H7 (cell line): Measurements from ENCODE around the gene FSIP1. TPM values are rescaled to one million over a fixed set of nuclear protein-coding genes. Genes with fewer than 3 reads are reported as not detected.

ENCODE experiments used
- DNase-seq: peaks from one replicate; pipeline ENCODE4 v3.0.0; 2012
- H3K27me3 ChIP-seq: 2 replicates; pipeline ENCODE4 v1.6.0; 2011; ENCODE audit warnings: mild to moderate bottlenecking, low read length; ENCODE audit not compliant: control insufficient read depth, insufficient read depth
- H3K36me3 ChIP-seq: replicated peaks from 2 replicates; pipeline ENCODE4 v1.5.1; 2011; ENCODE audit warnings: low read length; ENCODE audit not compliant: control insufficient read depth, insufficient read depth
- H3K4me3 ChIP-seq: 2 replicates; pipeline ENCODE4 v1.5.1; 2011; ENCODE audit warnings: low read depth, mild to moderate bottlenecking, control low read depth, low read length, moderate library complexity; ENCODE audit not compliant: insufficient read depth
- total RNA-seq: library from RNA; depleted of rRNA; stranded (reverse); fragments of >200 nt; shearing (Covaris generic); gene quantifications from 2 replicates; pipeline ENCODE4 v1.2.3, GENCODE V29; 2014

The FSIP1 gene
- total RNA-seq, 1 experiment from 2014 or later, result 0.52 TPM

GRCh38 chr15:39657668-39658067 lies 125.0 kb downstream of the FSIP1 start:
- Histone ChIP-seq H3K36me3 (no peaks in the 10 kb centered on the region), H3K27me3 (no peaks in the 10 kb centered on the region), H3K4me3 (no peak overlapping the region)
- DNase-seq, result no peak

DNA sequence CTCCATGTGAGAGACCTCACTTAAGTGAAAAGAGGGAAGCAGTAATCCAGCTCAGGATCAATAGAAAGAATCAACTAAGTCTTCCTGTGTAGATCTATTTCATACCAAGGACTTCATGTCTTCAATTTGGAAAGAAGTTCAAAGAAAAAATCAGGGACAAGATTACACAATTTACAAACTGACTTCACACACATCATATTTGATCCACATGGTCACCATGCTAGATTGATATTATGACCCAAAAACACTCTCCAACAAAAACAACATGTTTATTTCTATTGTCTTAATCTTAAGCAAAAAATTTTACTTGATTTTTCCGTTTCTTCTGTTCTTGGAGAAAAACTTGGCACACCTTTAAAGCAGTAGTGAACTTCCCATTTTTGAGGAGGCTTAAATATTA lies 125.5 kb downstream of the FSIP1 start:
- Histone ChIP-seq H3K36me3 (no peaks in the 10 kb centered on the region), H3K27me3 (no peaks in the 10 kb centered on the region), H3K4me3 (no peak overlapping the region)
- DNase-seq, result no peak

- H3K36me3 ChIP-seq, result no peaks in the 10 kb centered on the region
- DNase-seq, result no peak
- H3K4me3 ChIP-seq, result no peak overlapping the region
- H3K27me3 ChIP-seq, result no peaks in the 10 kb centered on the region
These were observed 128.3 kb downstream of the FSIP1 start for GRCh38 chr15:39654304-39654703.

DNA sequence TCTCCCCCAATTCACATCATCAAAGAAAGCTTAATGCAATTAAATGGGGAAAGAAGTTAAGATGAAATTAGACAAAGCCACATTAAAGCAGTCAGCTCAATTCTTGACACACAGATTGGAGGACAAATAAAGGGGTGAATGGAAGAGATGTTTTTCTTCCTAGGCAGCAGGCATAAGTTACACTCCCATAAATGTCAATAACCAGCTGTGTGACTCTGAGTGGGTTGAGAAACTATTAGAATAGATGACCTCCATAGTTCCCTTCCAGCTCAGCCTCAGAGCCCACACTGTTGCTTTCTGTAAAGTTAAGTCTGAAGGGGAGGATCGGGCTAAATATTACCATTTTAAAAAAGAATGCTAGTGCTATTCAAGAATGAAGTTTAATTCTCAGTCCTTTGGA lies 130.8 kb downstream of the FSIP1 start:
- no peaks in the 10 kb centered on the region for H3K27me3 ChIP-seq
- DNase-seq, result no peak
- H3K4me3 ChIP-seq, result no peak overlapping the region
- no peaks in the 10 kb centered on the region for H3K36me3 ChIP-seq

- Histone ChIP-seq H3K36me3 (no peaks in the 10 kb centered on the region), H3K27me3 (no peaks in the 10 kb centered on the region), H3K4me3 (no peak overlapping the region)
- DNase-seq, result no peak
These were observed 131.3 kb downstream of the FSIP1 start for GRCh38 chr15:39651295-39651694.

DNA sequence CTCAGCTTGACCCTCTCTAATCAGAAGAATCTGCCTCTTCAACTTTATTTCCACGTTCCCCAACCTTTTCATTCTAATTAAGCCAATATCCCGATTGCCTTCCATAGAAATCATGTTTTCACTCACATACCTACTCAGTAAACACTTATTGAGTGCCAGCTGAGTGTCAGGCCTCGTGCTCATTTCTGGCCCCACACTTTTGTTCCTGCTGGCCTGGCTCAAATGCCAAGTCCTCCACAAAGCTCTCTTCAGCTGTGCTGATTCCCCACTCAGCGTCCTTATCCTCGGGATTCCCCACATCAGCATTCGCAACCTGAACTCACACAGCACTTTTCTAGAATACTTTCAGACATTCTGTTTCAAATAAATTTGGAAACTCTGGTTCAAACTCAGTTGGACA lies 132.9 kb downstream of the FSIP1 start:
- DNase-seq, result no peak
- Histone ChIP-seq H3K36me3 (no peaks in the 10 kb centered on the region), H3K27me3 (no peaks in the 10 kb centered on the region), H3K4me3 (no peak overlapping the region)

GRCh38 chr15:39646425-39646824 lies 136.2 kb downstream of the FSIP1 start:
- H3K27me3 ChIP-seq, result no peaks in the 10 kb centered on the region
- DNase-seq, result no peak
- no peak overlapping the region for H3K4me3 ChIP-seq
- H3K36me3 ChIP-seq, result no peaks in the 10 kb centered on the region

- H3K36me3 ChIP-seq, result no peaks in the 10 kb centered on the region
- H3K4me3 ChIP-seq, result no peak overlapping the region
- no peaks in the 10 kb centered on the region for H3K27me3 ChIP-seq
- no peak for DNase-seq
These were observed 136.7 kb downstream of the FSIP1 start for GRCh38 chr15:39645976-39646257.

DNA sequence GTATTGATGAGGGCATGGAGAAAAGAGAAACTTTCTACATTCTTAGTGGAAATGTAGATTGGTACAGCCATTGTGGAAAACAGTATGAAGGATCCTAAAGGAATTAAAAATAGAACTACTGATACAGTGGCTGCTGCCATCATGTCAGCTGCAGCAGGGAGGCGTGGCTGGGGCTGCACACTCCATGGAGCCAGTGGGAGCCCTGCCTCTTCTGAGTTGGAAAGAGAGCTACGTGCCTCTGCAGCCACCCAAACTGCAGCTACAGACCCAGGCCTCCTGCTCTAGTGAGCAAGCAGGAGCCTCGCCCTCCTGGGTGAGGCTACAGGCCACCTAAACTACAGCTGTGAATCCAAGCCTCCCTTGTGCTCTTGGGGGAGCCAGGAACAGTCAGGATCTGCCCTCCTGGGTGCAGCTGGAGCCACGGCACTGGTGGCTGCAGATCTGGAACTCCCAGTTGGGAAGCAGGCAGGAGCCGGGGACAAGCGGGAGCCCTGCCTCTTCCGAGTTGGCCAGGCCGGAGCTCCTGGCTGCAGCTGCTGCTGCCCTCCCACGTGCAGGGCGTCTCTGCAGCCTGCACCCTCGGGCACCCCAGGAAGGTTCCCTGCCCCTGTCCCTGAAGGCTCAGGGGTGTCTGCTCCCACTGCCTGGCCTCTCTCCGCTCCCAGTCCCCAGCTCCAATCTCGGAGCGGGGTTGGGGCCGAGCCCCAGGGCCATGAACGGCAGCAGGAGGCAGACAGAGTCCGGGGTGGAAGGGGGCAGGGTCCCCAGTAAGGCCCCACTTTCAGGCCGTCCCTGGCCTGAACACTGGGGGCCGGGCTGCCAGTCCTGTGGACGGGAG lies 137.3 kb downstream of the FSIP1 start:
- no peak overlapping the region for H3K4me3 ChIP-seq
- no peaks in the 10 kb centered on the region for H3K27me3 ChIP-seq
- H3K36me3 ChIP-seq, result no peaks in the 10 kb centered on the region
- no peak for DNase-seq

GRCh38 chr15:39644136-39644535 lies 138.5 kb downstream of the FSIP1 start:
- H3K36me3 ChIP-seq, result no peaks in the 10 kb centered on the region
- no peaks in the 10 kb centered on the region for H3K27me3 ChIP-seq
- DNase-seq, result no peak
- no peak overlapping the region for H3K4me3 ChIP-seq

DNA sequence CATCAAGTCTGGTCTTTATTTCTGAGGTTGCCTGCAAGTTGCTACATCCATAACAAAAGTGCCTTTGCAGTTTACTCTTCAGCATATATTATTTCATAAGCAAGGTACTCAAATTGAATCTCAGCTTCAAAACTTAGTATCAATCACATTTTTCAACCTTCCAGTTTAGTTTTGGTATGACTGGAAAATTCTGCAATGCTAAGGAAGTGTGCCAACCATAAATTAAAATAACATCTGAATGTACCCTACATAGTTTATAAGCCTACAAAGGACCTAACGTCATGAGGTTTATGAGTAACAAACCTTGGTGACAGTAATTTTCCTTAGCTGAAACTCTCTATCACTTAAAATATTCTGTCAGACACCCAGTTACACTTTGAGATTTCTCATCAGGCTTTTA lies 138.9 kb downstream of the FSIP1 start:
- Histone ChIP-seq H3K4me3 (no peak overlapping the region), H3K36me3 (no peaks in the 10 kb centered on the region), H3K27me3 (no peaks in the 10 kb centered on the region)
- no peak for DNase-seq

DNA sequence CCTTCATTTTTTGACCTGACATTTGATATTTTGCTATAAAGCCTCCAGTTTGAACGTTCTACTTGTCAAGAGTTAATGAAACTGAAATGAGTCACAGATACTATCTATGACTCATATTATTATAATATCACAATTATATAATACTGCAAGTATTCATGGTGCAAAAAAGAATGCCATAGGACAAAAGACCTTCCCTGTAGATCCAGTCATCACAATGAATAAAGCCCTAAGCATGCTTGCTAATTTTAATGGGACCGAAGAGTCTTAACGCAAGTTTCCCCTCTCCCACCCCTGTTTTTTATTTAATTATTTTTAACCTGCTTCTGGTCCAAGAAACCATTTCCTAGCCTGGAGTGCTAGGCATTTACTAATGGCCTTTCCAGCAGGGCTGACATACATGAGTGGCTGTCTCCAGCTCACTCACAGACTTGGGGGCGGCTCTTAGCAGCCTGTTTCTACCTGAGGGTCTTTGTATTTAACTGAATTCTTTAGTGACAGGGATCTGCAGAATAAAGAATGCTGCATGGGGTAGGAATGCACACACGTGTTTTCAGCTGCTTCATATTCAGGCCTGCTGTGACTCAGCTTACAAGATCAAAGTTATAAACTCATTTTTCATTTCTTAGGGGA lies 140.5 kb downstream of the FSIP1 start:
- no peaks in the 10 kb centered on the region for H3K27me3 ChIP-seq
- peak; percentile 46 for DNase-seq
- no peak overlapping the region for H3K4me3 ChIP-seq
- H3K36me3 ChIP-seq, result no peaks in the 10 kb centered on the region

GRCh38 chr15:39641191-39641889 lies 141.3 kb downstream of the FSIP1 start:
- Histone ChIP-seq H3K4me3 (no peak overlapping the region), H3K27me3 (no peaks in the 10 kb centered on the region), H3K36me3 (no peaks in the 10 kb centered on the region)
- DNase-seq, result no peak

DNA sequence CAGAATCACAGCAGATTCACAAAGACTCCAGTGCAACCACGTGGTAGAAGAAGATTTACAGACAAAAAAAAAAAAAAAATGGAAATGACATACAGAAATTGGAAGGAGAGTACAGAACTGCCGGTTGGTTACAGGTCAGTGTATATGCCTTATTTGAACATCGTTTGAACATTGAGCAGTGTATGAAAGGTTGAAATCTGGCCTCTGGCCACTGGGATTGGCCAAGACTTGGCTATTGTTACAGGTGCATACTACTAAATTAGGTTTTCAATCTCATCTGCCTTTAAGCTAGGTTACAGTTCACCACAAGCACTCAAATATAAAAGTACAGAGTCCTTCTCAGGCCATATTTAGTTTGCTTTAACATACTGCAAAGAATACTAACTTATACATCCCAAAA lies 142.0 kb downstream of the FSIP1 start:
- H3K27me3 ChIP-seq, result no peaks in the 10 kb centered on the region
- no peak for DNase-seq
- no peak overlapping the region for H3K4me3 ChIP-seq
- H3K36me3 ChIP-seq, result no peaks in the 10 kb centered on the region

DNA sequence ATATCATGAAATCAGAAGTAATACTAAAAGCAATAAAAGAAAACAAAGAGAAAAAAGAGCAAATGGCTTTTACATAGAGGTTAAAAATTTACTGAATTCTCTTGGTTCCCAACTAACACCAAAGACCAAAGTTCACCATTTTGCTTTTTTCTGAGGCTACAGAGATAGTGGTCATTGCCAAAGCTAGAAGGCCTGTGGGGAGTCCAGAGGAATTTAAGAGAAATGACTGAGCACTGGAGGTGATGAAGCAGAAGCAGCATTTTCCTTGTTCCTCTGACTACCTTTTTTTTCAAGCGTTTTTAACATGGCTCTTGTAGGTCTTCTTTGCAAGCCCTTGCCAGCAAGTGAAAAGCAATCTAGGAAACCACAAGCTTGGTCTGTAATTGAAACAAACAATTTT lies 143.6 kb downstream of the FSIP1 start:
- no peaks in the 10 kb centered on the region for H3K36me3 ChIP-seq
- DNase-seq, result no peak
- H3K4me3 ChIP-seq, result no peak overlapping the region
- no peaks in the 10 kb centered on the region for H3K27me3 ChIP-seq
